ENCODE measurements around the gene DDX24. TPM values are rescaled to one million over a fixed set of nuclear protein-coding genes. Genes with fewer than 3 reads are reported as not detected.

Gene DDX24
- total and polyA plus RNA-seq, 2 experiments from 2014 or later, result 127 to 145 TPM

GRCh38 chr14:94010625-94011024, 70.4 kb downstream of the DDX24 start:
- H3K9me3 ChIP-seq (ENCODE audit: low read depth), result no peaks in the 10 kb centered on the region
- no peak for DNase-seq (ENCODE audit: low spot score)
- H2AFZ ChIP-seq, result no peak overlapping the region
- H3K36me3 ChIP-seq (replicated peaks; ENCODE audit: insufficient read depth, low read depth), result no peaks in the 10 kb centered on the region
- H3K79me2 ChIP-seq, result no peaks in the 10 kb centered on the region
- H3K27me3 ChIP-seq, result no peaks in the 10 kb centered on the region
- no peaks in the 10 kb centered on the region for H4K20me1 ChIP-seq (ENCODE audit: insufficient read depth, poor library complexity, severe bottlenecking)
- H3K27ac ChIP-seq, result no peak overlapping the region
- H3K9me2 ChIP-seq (replicated peaks; ENCODE audit: insufficient read depth), result no peaks in the 10 kb centered on the region
- no peak overlapping the region for H3K4me2 ChIP-seq
- 79% methylated on average over 6 of the region's 6 CpGs for WGBS (ENCODE audit: low lambda C conversion rate, missing lambda C conversion rate)
- H3K4me3 ChIP-seq, result no peak overlapping the region
- H3K4me1 ChIP-seq (ENCODE audit: insufficient read depth), result no peaks in the 10 kb centered on the region
- TF ChIP-seq EZH2phosphoT487 (IDR thresholded peaks at IDR 0.05; ENCODE audit: low read depth, severe bottlenecking, unreplicated experiment) (no peak), CTCF (IDR thresholded peaks at IDR 0.05; ENCODE audit: poor library complexity) (no peak), EZH2 (IDR thresholded peaks at IDR 0.05; ENCODE audit: borderline replicate concordance) (no peak)

GRCh38 chr14:94009767-94010166, 71.2 kb downstream of the DDX24 start:
- WGBS (ENCODE audit: low lambda C conversion rate, missing lambda C conversion rate), result 54% methylated on average over 4 of the region's 4 CpGs

DNA sequence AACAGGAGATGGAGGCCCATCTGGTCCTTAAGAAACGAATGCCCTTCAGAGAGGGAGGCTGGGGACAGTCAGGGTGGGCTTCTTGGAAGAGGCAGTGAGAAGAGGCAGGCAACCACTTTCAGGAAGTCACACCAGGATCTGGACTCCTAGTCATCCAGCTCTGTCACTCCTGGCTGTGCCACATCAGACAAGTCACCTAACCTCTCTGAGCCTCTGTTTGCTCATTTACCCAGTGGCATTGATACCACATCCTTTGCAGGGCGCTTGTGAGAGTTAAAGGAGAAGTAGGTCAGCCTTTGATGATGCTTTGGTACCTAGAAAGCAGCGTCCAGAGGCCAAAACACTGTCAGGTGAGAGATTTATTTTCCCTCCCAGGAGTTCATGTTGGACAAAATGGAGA, 72.8 kb downstream of the DDX24 start:
- Histone ChIP-seq H3K9me2 (replicated peaks; ENCODE audit: insufficient read depth) (no peaks in the 10 kb centered on the region), H3K4me1 (ENCODE audit: insufficient read depth) (no peaks in the 10 kb centered on the region), H4K20me1 (ENCODE audit: insufficient read depth, poor library complexity, severe bottlenecking) (no peaks in the 10 kb centered on the region), H2AFZ (no peak overlapping the region), H3K79me2 (no peaks in the 10 kb centered on the region), H3K4me3 (no peak overlapping the region), H3K27me3 (no peaks in the 10 kb centered on the region), H3K27ac (no peak overlapping the region), H3K36me3 (replicated peaks; ENCODE audit: insufficient read depth, low read depth) (no peaks in the 10 kb centered on the region), H3K9me3 (ENCODE audit: low read depth) (no peaks in the 10 kb centered on the region), H3K4me2 (no peak overlapping the region)
- WGBS (ENCODE audit: low lambda C conversion rate, missing lambda C conversion rate), result 75% methylated on average over 3 of the region's 3 CpGs
- TF ChIP-seq EZH2 (IDR thresholded peaks at IDR 0.05; ENCODE audit: borderline replicate concordance), result no peak
- no peak for TF ChIP-seq CTCF (IDR thresholded peaks at IDR 0.05; ENCODE audit: poor library complexity)
- no peak for TF ChIP-seq EZH2phosphoT487 (IDR thresholded peaks at IDR 0.05; ENCODE audit: low read depth, severe bottlenecking, unreplicated experiment)
- no peak for DNase-seq (ENCODE audit: low spot score)

More at GRCh38 chr14:94009767-94010166, 71.2 kb downstream of the DDX24 start:
- H3K36me3 ChIP-seq (replicated peaks; ENCODE audit: insufficient read depth, low read depth), result no peaks in the 10 kb centered on the region
- H3K4me2 ChIP-seq, result no peak overlapping the region
- no peak overlapping the region for H2AFZ ChIP-seq
- no peaks in the 10 kb centered on the region for H3K4me1 ChIP-seq (ENCODE audit: insufficient read depth)
- TF ChIP-seq EZH2 (IDR thresholded peaks at IDR 0.05; ENCODE audit: borderline replicate concordance), result no peak
- TF ChIP-seq EZH2phosphoT487 (IDR thresholded peaks at IDR 0.05; ENCODE audit: low read depth, severe bottlenecking, unreplicated experiment), result no peak
- no peak for TF ChIP-seq CTCF (IDR thresholded peaks at IDR 0.05; ENCODE audit: poor library complexity)
- no peaks in the 10 kb centered on the region for H4K20me1 ChIP-seq (ENCODE audit: insufficient read depth, poor library complexity, severe bottlenecking)
- H3K9me2 ChIP-seq (replicated peaks; ENCODE audit: insufficient read depth), result no peaks in the 10 kb centered on the region
- no peak overlapping the region for H3K4me3 ChIP-seq
- H3K27ac ChIP-seq, result no peak overlapping the region
- H3K79me2 ChIP-seq, result no peaks in the 10 kb centered on the region
- no peak for DNase-seq (ENCODE audit: low spot score)
- H3K27me3 ChIP-seq, result no peaks in the 10 kb centered on the region
- no peaks in the 10 kb centered on the region for H3K9me3 ChIP-seq (ENCODE audit: low read depth)
